ENCODE measurements around the gene SST.

Gene SST

GRCh38 chr3:187642861-187643260 lies 27.3 kb downstream of the SST start:
- H3K4me1 ChIP-seq, result peaks cover 2% of the 10 kb centered on the region; the same call in 1 of the 2 replicates
- no peaks in the 10 kb centered on the region for H3K9me3 ChIP-seq
- H3K36me3 ChIP-seq, result no peaks in the 10 kb centered on the region
- no peak for DNase-seq
- no peaks in the 10 kb centered on the region for H3K27me3 ChIP-seq
- H3K4me3 ChIP-seq (ENCODE audit: low read depth, low read length), result no peak overlapping the region
- no peak for TF ChIP-seq CTCF (IDR thresholded peaks at IDR 0.05; ENCODE audit: low read depth, low read length)

GRCh38 chr3:187641320-187642016 lies 28.7 kb downstream of the SST start:
- H3K4me3 ChIP-seq (ENCODE audit: low read depth, low read length), result no peak overlapping the region
- no peaks in the 10 kb centered on the region for H3K36me3 ChIP-seq
- no peak for DNase-seq
- TF ChIP-seq CTCF (IDR thresholded peaks at IDR 0.05; ENCODE audit: low read depth, low read length), result no peak
- H3K4me1 ChIP-seq, result peaks cover 2% of the 10 kb centered on the region; the same call in 1 of the 2 replicates
- no peaks in the 10 kb centered on the region for H3K9me3 ChIP-seq
- H3K27me3 ChIP-seq, result no peaks in the 10 kb centered on the region

GRCh38 chr3:187640569-187641059 lies 29.6 kb downstream of the SST start:
- DNase-seq, result no peak

GRCh38 chr3:187639927-187640568 lies 30.1 kb downstream of the SST start:
- DNase-seq, result no peak
- no peak for TF ChIP-seq CTCF (IDR thresholded peaks at IDR 0.05; ENCODE audit: low read depth, low read length)
- Histone ChIP-seq H3K36me3 (no peaks in the 10 kb centered on the region), H3K4me1 (peaks cover 2% of the 10 kb centered on the region; the same call in 1 of the 2 replicates), H3K27me3 (no peaks in the 10 kb centered on the region), H3K4me3 (ENCODE audit: low read depth, low read length) (no peak overlapping the region), H3K9me3 (no peaks in the 10 kb centered on the region)

More at GRCh38 chr3:187640569-187641059, 29.6 kb downstream of the SST start:
- no peaks in the 10 kb centered on the region for H3K36me3 ChIP-seq
- no peaks in the 10 kb centered on the region for H3K9me3 ChIP-seq
- H3K4me1 ChIP-seq, result peaks cover 2% of the 10 kb centered on the region; the same call in 1 of the 2 replicates
- TF ChIP-seq CTCF (IDR thresholded peaks at IDR 0.05; ENCODE audit: low read depth, low read length), result no peak
- no peak overlapping the region for H3K4me3 ChIP-seq (ENCODE audit: low read depth, low read length)
- H3K27me3 ChIP-seq, result no peaks in the 10 kb centered on the region

GRCh38 chr3:187636528-187636927 lies 33.7 kb downstream of the SST start:
- Histone ChIP-seq H3K4me3 (ENCODE audit: low read depth, low read length) (no peak overlapping the region), H3K9me3 (no peaks in the 10 kb centered on the region), H3K27me3 (no peaks in the 10 kb centered on the region), H3K36me3 (no peaks in the 10 kb centered on the region), H3K4me1 (no peaks in the 10 kb centered on the region)
- no peak for DNase-seq
- TF ChIP-seq CTCF (IDR thresholded peaks at IDR 0.05; ENCODE audit: low read depth, low read length), result no peak

GRCh38 chr3:187630404-187630803 lies 39.8 kb downstream of the SST start:
- Histone ChIP-seq H3K36me3 (no peaks in the 10 kb centered on the region), H3K27me3 (no peaks in the 10 kb centered on the region), H3K4me3 (ENCODE audit: low read depth, low read length) (no peak overlapping the region), H3K4me1 (no peaks in the 10 kb centered on the region), H3K9me3 (no peaks in the 10 kb centered on the region)
- no peak for DNase-seq
- TF ChIP-seq CTCF (IDR thresholded peaks at IDR 0.05; ENCODE audit: low read depth, low read length), result no peak

Measured in BE2C (cell line).